ENCODE measurements around the gene ST3GAL3. TPM values are rescaled to one million over a fixed set of nuclear protein-coding genes. Genes with fewer than 3 reads are reported as not detected.

Gene ST3GAL3
- total RNA-seq, 4 donors from 2014 or later = 30.2 to 41.4 (median 33.2) TPM

DNA sequence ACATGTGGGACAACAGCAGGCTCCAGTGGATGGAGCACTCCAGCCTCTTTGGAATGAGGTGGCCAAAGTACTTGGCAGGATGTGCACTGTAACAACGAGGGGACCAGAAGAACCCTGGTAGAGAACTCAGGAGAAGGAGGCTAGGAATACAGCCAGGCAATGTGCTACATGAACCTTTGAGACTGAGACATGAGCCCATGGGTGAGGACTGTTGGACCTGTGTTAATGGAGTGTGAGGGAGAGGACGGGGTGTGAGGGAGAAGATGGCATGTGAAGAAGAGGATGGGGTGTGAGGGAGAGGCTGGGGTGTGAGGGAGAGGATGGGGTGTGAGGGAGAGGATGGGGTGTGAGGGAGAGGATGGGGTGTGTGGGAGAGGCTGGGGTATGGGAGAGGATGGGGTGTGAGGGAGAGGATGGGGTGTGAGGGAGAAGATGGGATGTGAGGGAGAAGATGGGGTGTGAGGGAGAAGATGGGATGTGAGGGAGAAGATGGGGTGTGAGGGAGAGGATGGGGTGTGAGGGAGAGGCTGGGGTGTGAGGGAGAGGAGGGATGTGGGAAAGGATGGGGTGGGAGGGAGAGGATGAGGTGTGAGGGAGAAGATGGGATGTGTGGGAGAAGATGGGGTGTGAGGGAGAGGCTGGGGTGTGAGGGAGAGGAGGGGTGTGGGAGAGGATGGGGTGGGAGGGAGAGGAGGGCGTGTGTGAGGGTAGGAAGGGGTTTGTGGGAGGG is 164.0 kb downstream of the ST3GAL3 start:
- TF ChIP-seq POLR2A (IDR thresholded peaks at IDR 0.05) = no peak
- TF ChIP-seq EP300 (IDR thresholded peaks at IDR 0.05) = no peak
- TF ChIP-seq, protein P1, sequence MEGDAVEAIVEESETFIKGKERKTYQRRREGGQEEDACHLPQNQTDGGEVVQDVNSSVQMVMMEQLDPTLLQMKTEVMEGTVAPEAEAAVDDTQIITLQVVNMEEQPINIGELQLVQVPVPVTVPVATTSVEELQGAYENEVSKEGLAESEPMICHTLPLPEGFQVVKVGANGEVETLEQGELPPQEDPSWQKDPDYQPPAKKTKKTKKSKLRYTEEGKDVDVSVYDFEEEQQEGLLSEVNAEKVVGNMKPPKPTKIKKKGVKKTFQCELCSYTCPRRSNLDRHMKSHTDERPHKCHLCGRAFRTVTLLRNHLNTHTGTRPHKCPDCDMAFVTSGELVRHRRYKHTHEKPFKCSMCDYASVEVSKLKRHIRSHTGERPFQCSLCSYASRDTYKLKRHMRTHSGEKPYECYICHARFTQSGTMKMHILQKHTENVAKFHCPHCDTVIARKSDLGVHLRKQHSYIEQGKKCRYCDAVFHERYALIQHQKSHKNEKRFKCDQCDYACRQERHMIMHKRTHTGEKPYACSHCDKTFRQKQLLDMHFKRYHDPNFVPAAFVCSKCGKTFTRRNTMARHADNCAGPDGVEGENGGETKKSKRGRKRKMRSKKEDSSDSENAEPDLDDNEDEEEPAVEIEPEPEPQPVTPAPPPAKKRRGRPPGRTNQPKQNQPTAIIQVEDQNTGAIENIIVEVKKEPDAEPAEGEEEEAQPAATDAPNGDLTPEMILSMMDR (IDR thresholded peaks at IDR 0.05) = no peak
- TF ChIP-seq POLR2AphosphoS5 (IDR thresholded peaks at IDR 0.05) = no peak
- WGBS, 2 donors (ENCODE audit: low coverage in 1 of 2) = 78 to 92% methylated on average over 2 of the region's 3 CpGs
- no peak overlapping the region for H3K4me3 ChIP-seq
- peaks cover 7 to 44% (median 12%) of the 10 kb centered on the region in 3 donors for H3K4me1 ChIP-seq
- no peak overlapping the region for H3K27ac ChIP-seq
- ATAC-seq = no peak
- no peaks in the 10 kb centered on the region for H3K9me3 ChIP-seq
- H3K36me3 ChIP-seq = no peaks in the 10 kb centered on the region
- no peaks in the 10 kb centered on the region for H3K27me3 ChIP-seq

DNA sequence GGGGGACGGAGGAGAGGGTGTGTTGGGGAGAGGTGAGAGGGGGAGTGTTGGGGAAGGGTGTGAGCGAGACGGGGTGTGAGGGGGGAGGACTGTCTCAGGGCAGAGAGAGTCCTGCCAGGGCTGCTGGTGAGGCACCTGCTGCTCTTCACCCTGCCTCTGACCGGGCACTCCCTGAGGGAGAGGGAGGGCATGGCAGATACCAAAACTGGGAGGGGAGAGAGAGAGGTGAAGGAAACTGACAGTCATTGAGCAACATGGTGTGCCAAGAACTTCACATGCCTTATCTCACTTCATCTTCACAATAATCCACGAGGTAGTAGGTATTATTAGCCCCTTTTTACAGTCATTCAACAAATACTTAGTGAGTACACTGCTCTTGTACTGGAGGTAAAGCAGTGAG is 164.9 kb downstream of the ST3GAL3 start:
- no peaks in the 10 kb centered on the region for H3K27me3 ChIP-seq
- ATAC-seq = no peak

DNA sequence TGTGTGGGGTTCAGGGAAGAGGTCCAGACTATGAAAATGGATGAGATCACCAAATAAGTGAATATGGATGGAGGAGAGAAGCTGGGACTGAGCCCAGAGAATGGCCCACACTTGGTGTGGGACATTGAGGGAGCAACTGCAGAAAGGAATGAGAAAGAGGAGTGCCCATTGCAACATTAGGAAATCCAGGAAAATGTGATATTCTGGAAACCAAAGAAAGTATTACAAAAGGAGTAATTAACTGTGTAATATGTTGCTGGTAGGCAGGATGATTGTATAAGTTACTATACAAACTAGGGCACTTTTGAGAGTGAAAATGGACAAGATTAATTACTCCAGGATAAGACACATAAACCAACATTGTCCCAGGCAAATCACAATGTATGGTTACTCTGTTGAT is 166.5 kb downstream of the ST3GAL3 start:
- Histone ChIP-seq H3K9me3 (no peaks in the 10 kb centered on the region), H3K4me1 (peaks cover under 1 to 22% (median 3%) of the 10 kb centered on the region in 3 donors), H3K27me3 (no peaks in the 10 kb centered on the region), H3K4me3 (no peak overlapping the region), H3K36me3 (no peaks in the 10 kb centered on the region), H3K27ac (no peak overlapping the region)
- TF ChIP-seq POLR2AphosphoS5 (IDR thresholded peaks at IDR 0.05) (no peak), EP300 (IDR thresholded peaks at IDR 0.05) (no peak), POLR2A (IDR thresholded peaks at IDR 0.05) (no peak)
- TF ChIP-seq, protein P1 (IDR thresholded peaks at IDR 0.05) = no peak
- no peak for ATAC-seq

More for the DNA sequence above, 164.9 kb downstream of the ST3GAL3 start:
- TF ChIP-seq, protein P1 (IDR thresholded peaks at IDR 0.05) = no peak
- no peak for TF ChIP-seq POLR2A (IDR thresholded peaks at IDR 0.05)
- no peak for TF ChIP-seq EP300 (IDR thresholded peaks at IDR 0.05)
- no peak for TF ChIP-seq POLR2AphosphoS5 (IDR thresholded peaks at IDR 0.05)
- Histone ChIP-seq H3K9me3 (no peaks in the 10 kb centered on the region), H3K36me3 (no peaks in the 10 kb centered on the region), H3K4me1 (peaks cover 7 to 38% (median 12%) of the 10 kb centered on the region in 3 donors), H3K4me3 (no peak overlapping the region), H3K27ac (no peak overlapping the region)
- 78 to 83% methylated on average over 2 to 4 of the region's 5 CpGs for WGBS, 2 donors (ENCODE audit: low coverage in 1 of 2)

DNA sequence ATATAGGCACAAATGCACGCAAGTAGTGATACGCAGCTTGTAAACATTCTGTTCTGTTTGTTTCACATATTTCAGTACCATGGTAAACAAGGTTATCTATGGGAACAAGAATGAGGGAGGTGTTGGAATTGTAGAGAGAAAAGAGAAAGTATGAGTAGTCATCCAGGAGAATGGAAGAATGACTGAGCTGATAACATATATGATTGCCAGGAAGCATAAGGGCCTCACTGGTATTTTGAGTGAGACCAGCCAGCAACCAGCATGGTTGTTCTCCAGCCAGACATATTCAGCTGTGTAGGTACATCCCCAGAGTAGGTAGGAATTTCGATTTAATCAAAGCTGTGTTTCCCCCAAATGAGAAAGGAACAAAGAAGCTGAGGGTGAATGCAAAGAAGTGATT is 167.4 kb downstream of the ST3GAL3 start:
- peaks cover 0 to 2% of the 10 kb centered on the region in 2 donors for H3K36me3 ChIP-seq
- TF ChIP-seq, protein P1 (IDR thresholded peaks at IDR 0.05) = no peak
- TF ChIP-seq EP300 (IDR thresholded peaks at IDR 0.05) (no peak), POLR2A (IDR thresholded peaks at IDR 0.05) (no peak), POLR2AphosphoS5 (IDR thresholded peaks at IDR 0.05) (no peak)
- H3K4me3 ChIP-seq = no peak overlapping the region
- WGBS, 2 donors (ENCODE audit: low coverage in 1 of 2) = 90 to 100% methylated on average over 3 of the region's 3 CpGs
- no peaks in the 10 kb centered on the region for H3K9me3 ChIP-seq
- peaks cover 0 to 22% (median 0%) of the 10 kb centered on the region in 3 donors for H3K4me1 ChIP-seq
- no peak for ATAC-seq
- no peak overlapping the region for H3K27ac ChIP-seq
- H3K27me3 ChIP-seq = no peaks in the 10 kb centered on the region

DNA sequence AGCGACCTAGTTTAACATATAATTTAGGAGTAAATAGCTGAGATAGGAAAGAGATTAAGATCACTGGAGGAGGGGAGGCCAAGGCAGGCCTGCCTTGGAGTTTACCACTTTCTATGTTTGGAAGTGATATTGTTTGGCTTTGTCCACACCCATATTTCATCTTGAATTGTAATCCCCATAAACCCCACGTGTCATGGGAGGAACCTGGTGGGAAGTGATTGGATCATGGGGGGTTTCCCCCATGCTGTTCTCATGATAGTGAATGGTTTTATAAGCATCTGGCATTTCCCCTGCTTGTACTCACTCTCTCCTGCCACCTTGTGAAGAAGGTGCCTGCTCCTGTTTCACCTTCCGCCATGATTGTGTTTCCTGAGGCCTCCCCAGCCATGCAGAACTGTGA is 168.0 kb downstream of the ST3GAL3 start:
- peaks cover 0 to 5% of the 10 kb centered on the region in 2 donors for H3K36me3 ChIP-seq
- TF ChIP-seq, protein P1 (IDR thresholded peaks at IDR 0.05) = no peak
- TF ChIP-seq EP300 (IDR thresholded peaks at IDR 0.05) = no peak
- no peak for TF ChIP-seq POLR2AphosphoS5 (IDR thresholded peaks at IDR 0.05)
- no peak for TF ChIP-seq POLR2A (IDR thresholded peaks at IDR 0.05)
- no peaks in the 10 kb centered on the region for H3K27me3 ChIP-seq
- no peak for ATAC-seq
- H3K9me3 ChIP-seq = no peaks in the 10 kb centered on the region
- H3K4me3 ChIP-seq = no peak overlapping the region
- H3K4me1 ChIP-seq = peaks cover 0 to 16% (median 0%) of the 10 kb centered on the region in 3 donors
- 78 to 97% methylated on average over 2 to 3 of the region's 3 CpGs for WGBS, 2 donors (ENCODE audit: low coverage in 1 of 2)
- no peak overlapping the region for H3K27ac ChIP-seq
